Ascending aorta (tissue), 2 donors: ENCODE data around the gene MAPK12. TPM values are rescaled to one million over a fixed set of nuclear protein-coding genes. Genes with fewer than 3 reads are reported as not detected.

Source experiments
- DNase-seq, 2 donors: peaks; one replicate each; pipeline ENCODE4 v3.0.0-alpha.2; 2019; ENCODE audit warnings: low spot score in 2 of 2
- H3K27ac ChIP-seq, 2 donors: fragments of 200-600 bp; sonication (generic); one replicate each; pipeline ENCODE4 v1.5.1; 2016 to 2017; ENCODE audit warnings: mild to moderate bottlenecking in 1 of 2
- H3K27me3 ChIP-seq: fragments of 200-600 bp; sonication (generic); one replicate; pipeline ENCODE4 v1.5.1; 2017
- H3K36me3 ChIP-seq, 2 donors: fragments of 200-600 bp; sonication (generic); one replicate each; pipeline ENCODE4 v1.5.1; 2016
- H3K4me1 ChIP-seq, 2 donors: fragments of 200-600 bp; sonication (generic); one replicate each; pipeline ENCODE4 v1.5.1; 2016 to 2017; ENCODE audit warnings: mild to moderate bottlenecking in 1 of 2
- H3K4me3 ChIP-seq, 2 donors: fragments of 200-600 bp; sonication (generic); one replicate each; pipeline ENCODE4 v1.5.1; 2016 to 2017; ENCODE audit warnings: mild to moderate bottlenecking in 1 of 2
- H3K9me3 ChIP-seq, 2 donors: fragments of 200-600 bp; sonication (generic); one replicate each; pipeline ENCODE4 v1.5.1; 2016
- CTCF ChIP-seq, 3 experiments: fragments of 200-600 bp in 2 of 3; fragments of 450-650 bp in 1 of 3; sonication (generic) in 2 of 3; IDR thresholded peaks; one replicate each; pipeline ENCODE4 v1.5.1; 2016 to 2019; ENCODE audit warnings: antibody characterized with exemption in 3 of 3, mild to moderate bottlenecking in 1 of 3, moderate library complexity in 1 of 3
- intact Hi-C: fragments of 100-400 bp; cut with DNase I; formaldehyde crosslinking; loops from one replicate; pipeline ENCODE4 v1.15.1; 2023
- total RNA-seq: library from RNA; depleted of rRNA; stranded (reverse); fragments of >200 nt; gene quantifications from one replicate; pipeline ENCODE4 v1.1.0, GENCODE V29; 2016

Gene MAPK12
- total RNA-seq, 1 donor from 2014 or later: 29.4 TPM

- peak; percentile 60 to 74 (median 70) for TF ChIP-seq CTCF (IDR thresholded peaks at IDR 0.05)
- Histone ChIP-seq H3K4me3 (peak overlapping the region in 1 of 2 donors; percentile 82), H3K27ac (peak overlapping the region; percentile 66 to 71), H3K36me3 (peaks cover 0 to 10% of the 10 kb centered on the region in 2 donors), H3K4me1 (peaks cover 11 to 19% of the 10 kb centered on the region in 2 donors), H3K9me3 (no peaks in the 10 kb centered on the region), H3K27me3 (no peaks in the 10 kb centered on the region)
- peak in 1 of 2 donors; percentile 88 for DNase-seq
- intact Hi-C loops: loop anchor here (1.0 to 2.0 kb wide), 3 partner anchors 18 to 90 kb away; partner anchors contain the start of genes DENND6B and MAPK11
Measured at GRCh38 chr22:50252082-50253045, 9.1 kb downstream of the MAPK12 start.

- peak overlapping the region; percentile 57 to 82 for H3K4me3 ChIP-seq
- no peak for TF ChIP-seq CTCF (IDR thresholded peaks at IDR 0.05)
- H3K36me3 ChIP-seq: peaks cover 0 to 14% of the 10 kb centered on the region in 2 donors
- DNase-seq: no peak
- H3K27me3 ChIP-seq: no peaks in the 10 kb centered on the region
- H3K4me1 ChIP-seq: peaks cover 11 to 19% of the 10 kb centered on the region in 2 donors
- H3K9me3 ChIP-seq: no peaks in the 10 kb centered on the region
- intact Hi-C loops: loop anchor here (1.0 to 2.0 kb wide), 3 partner anchors 19 to 91 kb away; partner anchors contain the start of genes DENND6B and MAPK11
- H3K27ac ChIP-seq: peak overlapping the region; percentile 66 to 71
Measured at GRCh38 chr22:50251477-50252081, 9.9 kb downstream of the MAPK12 start.

- Histone ChIP-seq H3K27ac (peak within 1 kb of the TSS; percentile 66 to 71), H3K36me3 (peaks cover 0 to 14% of the 10 kb centered on the region in 2 donors), H3K9me3 (no peaks in the 10 kb centered on the region), H3K4me1 (peaks cover 11 to 22% of the 10 kb centered on the region in 2 donors), H3K4me3 (peak within 1 kb of the TSS; percentile 57 to 82), H3K27me3 (no peaks in the 10 kb centered on the region)
- TF ChIP-seq CTCF (IDR thresholded peaks at IDR 0.05): no peak
- intact Hi-C loops: no loop called here
- DNase-seq: peak in 1 of 2 donors; percentile 87
Measured at GRCh38 chr22:50250555-50251476, 10.7 kb downstream of the MAPK12 start, which contains the start of gene HDAC10. TSS of gene HDAC10 (minus strand) at chr22:50251265. CDS start at chr22:50251032, 233 bp downstream.

GRCh38 chr22:50250249-50250554, 11.3 kb downstream of the MAPK12 start:
- H3K27ac ChIP-seq: peak overlapping the region in 1 of 2 donors; percentile 66
- DNase-seq: no peak
- H3K27me3 ChIP-seq: no peaks in the 10 kb centered on the region

More at GRCh38 chr22:50250249-50250554, 11.3 kb downstream of the MAPK12 start:
- Histone ChIP-seq H3K4me1 (peaks cover 16 to 27% of the 10 kb centered on the region in 2 donors), H3K4me3 (peak overlapping the region; percentile 57 to 82), H3K9me3 (no peaks in the 10 kb centered on the region), H3K36me3 (peaks cover 0 to 14% of the 10 kb centered on the region in 2 donors)
- TF ChIP-seq CTCF (IDR thresholded peaks at IDR 0.05): no peak
- intact Hi-C loops: no loop called here
